ENCODE results near the gene LGR6. TPM values are rescaled to one million over a fixed set of nuclear protein-coding genes. Genes with fewer than 3 reads are reported as not detected.

The LGR6 gene
- total and polyA plus RNA-seq, 2 donors (not counting 1 experiment from before 2014, with no cell fraction given), result 0.28 TPM; not detected in 1

- no peak for TF ChIP-seq CTCF (IDR thresholded peaks at IDR 0.05)
- TF ChIP-seq EZH2 (IDR thresholded peaks at IDR 0.05; ENCODE audit: borderline replicate concordance, insufficient read depth, low read depth, low read length, poor library complexity, severe bottlenecking), result no peak
- no peaks in the 10 kb centered on the region for H3K27me3 Mint-ChIP-seq
- Histone ChIP-seq H3K27me3 (replicated peaks in 1 of 4; ENCODE audit: control extremely low read depth in 1 of 4, control insufficient read depth in 3 of 4, insufficient read depth in 4 of 4, low read length in 3 of 4) (no peaks in the 10 kb centered on the region), H3K9ac (ENCODE audit: low read length) (no peak overlapping the region), H3K4me2 (replicated peaks; ENCODE audit: low read depth, low read length, poor library complexity, severe bottlenecking) (no peak overlapping the region), H3K79me2 (ENCODE audit: control insufficient read depth, insufficient read depth, low read length) (no peaks in the 10 kb centered on the region), H4K20me1 (ENCODE audit: control insufficient read depth, insufficient read depth, low read length, poor library complexity, severe bottlenecking) (no peaks in the 10 kb centered on the region), H3K9me3 (ENCODE audit: control extremely low read depth in 1 of 3, control insufficient read depth in 2 of 3, insufficient read depth in 1 of 3, low read length in 2 of 3) (no peaks in the 10 kb centered on the region), H3K4me3 (ENCODE audit: control extremely low read depth in 1 of 5, extremely low read depth in 1 of 5, insufficient read depth in 1 of 5, low read depth in 2 of 5, low read length in 4 of 5) (no peak overlapping the region), H3K27ac (ENCODE audit: low read length in 2 of 2) (no peak overlapping the region), H3K36me3 (replicated peaks in 1 of 2; ENCODE audit: control extremely low read depth in 1 of 2, control insufficient read depth in 1 of 2, extremely low read depth in 1 of 2, insufficient read depth in 2 of 2, low read length in 1 of 2) (peaks cover 1 to 22% of the 10 kb centered on the region in 2 experiments), H2AFZ (ENCODE audit: insufficient read depth, low read depth, low read length, poor library complexity, severe bottlenecking) (no peak overlapping the region), H3K4me1 (ENCODE audit: control insufficient read depth in 2 of 2, insufficient read depth in 2 of 2, low read length in 2 of 2) (no peaks in the 10 kb centered on the region)
- H3K27ac Mint-ChIP-seq, result no peak overlapping the region
- intact Hi-C loops (cut with micrococcal nuclease), result no loop called here
- no peak overlapping the region for H3K4me3 Mint-ChIP-seq
- ChIA-PET POLR2A (no interaction called here), CTCF (no interaction called here)
- ATAC-seq (ENCODE audit: low read depth) (no peak), DNase-seq (no peak)
- H3K9me3 Mint-ChIP-seq (ENCODE audit: insufficient read depth), result no peaks in the 10 kb centered on the region
- no peaks in the 10 kb centered on the region for H3K4me1 Mint-ChIP-seq
Observed at GRCh38 chr1:202329891-202330290, 136.3 kb downstream of the LGR6 start.

GRCh38 chr1:202333861-202334260, 140.3 kb downstream of the LGR6 start:
- Histone ChIP-seq H3K4me3 (ENCODE audit: control extremely low read depth in 1 of 5, extremely low read depth in 1 of 5, insufficient read depth in 1 of 5, low read depth in 2 of 5, low read length in 4 of 5) (no peak overlapping the region), H2AFZ (ENCODE audit: insufficient read depth, low read depth, low read length, poor library complexity, severe bottlenecking) (no peak overlapping the region), H3K4me1 (ENCODE audit: control insufficient read depth in 2 of 2, insufficient read depth in 2 of 2, low read length in 2 of 2) (no peaks in the 10 kb centered on the region), H3K9me3 (ENCODE audit: control extremely low read depth in 1 of 3, control insufficient read depth in 2 of 3, insufficient read depth in 1 of 3, low read length in 2 of 3) (no peaks in the 10 kb centered on the region), H3K27ac (ENCODE audit: low read length in 2 of 2) (no peak overlapping the region), H4K20me1 (ENCODE audit: control insufficient read depth, insufficient read depth, low read length, poor library complexity, severe bottlenecking) (no peaks in the 10 kb centered on the region), H3K9ac (ENCODE audit: low read length) (no peak overlapping the region), H3K36me3 (replicated peaks in 1 of 2; ENCODE audit: control extremely low read depth in 1 of 2, control insufficient read depth in 1 of 2, extremely low read depth in 1 of 2, insufficient read depth in 2 of 2, low read length in 1 of 2) (peaks cover 1 to 22% of the 10 kb centered on the region in 2 experiments), H3K4me2 (replicated peaks; ENCODE audit: low read depth, low read length, poor library complexity, severe bottlenecking) (no peak overlapping the region), H3K27me3 (replicated peaks in 1 of 4; ENCODE audit: control extremely low read depth in 1 of 4, control insufficient read depth in 3 of 4, insufficient read depth in 4 of 4, low read length in 3 of 4) (no peaks in the 10 kb centered on the region), H3K79me2 (ENCODE audit: control insufficient read depth, insufficient read depth, low read length) (no peaks in the 10 kb centered on the region)
- no peaks in the 10 kb centered on the region for H3K9me3 Mint-ChIP-seq (ENCODE audit: insufficient read depth)
- H3K4me3 Mint-ChIP-seq, result no peak overlapping the region
- POLR2A ChIA-PET, result no interaction called here
- no peaks in the 10 kb centered on the region for H3K4me1 Mint-ChIP-seq
- TF ChIP-seq EZH2 (IDR thresholded peaks at IDR 0.05; ENCODE audit: borderline replicate concordance, insufficient read depth, low read depth, low read length, poor library complexity, severe bottlenecking), result no peak
- TF ChIP-seq CTCF (IDR thresholded peaks at IDR 0.05), result no peak
- WGBS (ENCODE audit: insufficient coverage), result no CpG with 5 or more reads among the region's 4 CpGs
- intact Hi-C loops (cut with micrococcal nuclease), result no loop called here
- ATAC-seq (ENCODE audit: low read depth) (no peak), DNase-seq (no peak)
- H3K27me3 Mint-ChIP-seq, result no peaks in the 10 kb centered on the region
- CTCF ChIA-PET, result no interaction called here
- H3K27ac Mint-ChIP-seq, result no peak overlapping the region
